Kidney (tissue), 14 donors: Measurements from ENCODE around the gene DEFB119. TPM values are rescaled to one million over a fixed set of nuclear protein-coding genes. Genes with fewer than 3 reads are reported as not detected.
"Not testable (repeated sequence)": the region's sequence is repeated elsewhere in the genome, so short reads cannot be mapped to it uniquely, and the experiment has no call there.

Source experiments
- DNase-seq, 5 donors: peaks; one replicate each; pipeline ENCODE4 v3.0.0-alpha.2; 2013 to 2020
- FAIRE-seq: peaks from 2 replicates; lab custom pipeline; 2012; peaks lifted over from hg19 to GRCh38; lab: Jason Lieb, UNC
- H3K27ac ChIP-seq, 2 donors: one replicate each; pipeline ENCODE4 v1.7.0; 2013; ENCODE audit warnings: low read depth in 2 of 2, low read length in 2 of 2, inconsistent platforms in 1 of 2
- H3K27me3 ChIP-seq: one replicate; pipeline ENCODE4 v1.7.1; 2013; ENCODE audit warnings: low read length, inconsistent platforms; ENCODE audit not compliant: control insufficient read depth, insufficient read depth
- H3K36me3 ChIP-seq, 3 donors: one replicate each; pipeline versions ENCODE4 v1.7.0 to v1.7.1; 2013; ENCODE audit warnings: low read length in 3 of 3, control low read depth in 1 of 3, inconsistent platforms in 1 of 3; ENCODE audit not compliant: insufficient read depth in 3 of 3, control insufficient read depth in 2 of 3
- H3K4me1 ChIP-seq, 3 donors: one replicate each; pipeline versions ENCODE4 v1.7.0 to v1.7.1; 2013; ENCODE audit warnings: low read length in 3 of 3, inconsistent platforms in 1 of 3, low read depth in 1 of 3; ENCODE audit not compliant: control insufficient read depth in 2 of 3, insufficient read depth in 2 of 3
- H3K4me3 ChIP-seq, 3 donors: one replicate each; pipeline versions ENCODE4 v1.7.0 to v1.8.1; 2013; ENCODE audit warnings: low read length in 3 of 3, control low read depth in 1 of 3, inconsistent platforms in 1 of 3
- H3K9ac ChIP-seq, 3 donors: one replicate each; pipeline versions ENCODE4 v1.7.0 to v1.7.1; 2013; ENCODE audit warnings: low read length in 3 of 3, control low read depth in 1 of 3, inconsistent platforms in 1 of 3
- H3K9me3 ChIP-seq, 3 donors: one replicate each; pipeline versions ENCODE4 v1.7.0 to v1.7.1; 2013; ENCODE audit warnings: low read length in 3 of 3, control low read depth in 1 of 3, inconsistent platforms in 1 of 3; ENCODE audit not compliant: control insufficient read depth in 2 of 3, insufficient read depth in 1 of 3
- CTCF ChIP-seq: IDR thresholded peaks from 3 replicates; pipeline ENCODE4 v1.5.1; 2012; ENCODE audit warnings: mild to moderate bottlenecking, moderate library complexity, borderline replicate concordance; ENCODE audit not compliant: insufficient read depth; ENCODE audit errors: extremely low read depth
- intact Hi-C: fragments of 100-400 bp; cut with DNase I; formaldehyde crosslinking; loops from one replicate; pipeline ENCODE4 v1.11.1; 2022
- polyA plus RNA-seq: library from polyadenylated mRNA; stranded (reverse); fragments of 350-450 nt; fragmentation: Illumina TruSeq; extraction: RNeasy Lipid Tissue Mini Kit (QIAGEN cat#74804); gene quantifications from one replicate; pipeline ENCODE4 v1.2.3, GENCODE V29; 2014; ENCODE audit warnings: low read depth, low replicate concordance; ENCODE audit not compliant: insufficient read depth
- total RNA-seq: library from RNA; stranded (reverse); fragmentation: NEBNext Ultra II Directional; extraction: Animal tissue kit (Norgen Biotek cat#: 25700); gene quantifications from one replicate; pipeline ENCODE4 v1.2.1, GENCODE V29; 2021
- donor health status: control.
- donor health status: control.
- donor health status: control.
- donor health status: control.
- donor health status: control.
- donor health status: DM: yes; HTN: yes; CAD: no.
- donor health status: Normal renal cell carcinoma (clear cell type).

Gene DEFB119
- total and polyA plus RNA-seq, 2 donors from 2014 or later, result not detected

- H3K4me3 ChIP-seq, result no peak overlapping the region
- H3K9me3 ChIP-seq, result no peaks in the 10 kb centered on the region
- H3K9ac ChIP-seq, result no peak overlapping the region
- H3K4me1 ChIP-seq, result no peaks in the 10 kb centered on the region
- no peaks in the 10 kb centered on the region for H3K36me3 ChIP-seq
- intact Hi-C loops, result no loop called here
- no peak for TF ChIP-seq CTCF
- H3K27me3 ChIP-seq, result no peaks in the 10 kb centered on the region
- FAIRE-seq (no peak), DNase-seq (no peak)
- no peak overlapping the region for H3K27ac ChIP-seq
Measured at GRCh38 chr20:31392836-31393235, 2.4 kb upstream of the DEFB119 start.

DNA sequence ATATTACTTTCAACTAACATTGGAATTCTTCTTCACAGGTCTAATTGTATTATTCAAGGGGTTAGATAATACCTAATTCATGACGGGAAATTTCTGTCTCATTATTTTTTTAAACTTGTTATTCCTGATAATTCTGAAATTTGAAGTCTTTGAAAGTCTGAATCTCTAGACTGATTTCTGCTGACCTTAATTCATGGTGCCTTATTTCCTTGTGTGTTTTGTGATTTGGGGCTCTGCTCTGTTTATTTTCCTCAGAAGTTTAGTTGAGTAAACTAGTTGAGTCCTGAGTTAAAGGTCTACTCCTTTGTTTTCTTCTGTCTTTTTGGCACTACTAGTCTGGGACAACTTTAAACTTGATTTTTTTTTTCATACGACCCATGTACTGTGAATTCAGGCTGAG, 16.0 kb downstream of the DEFB119 start:
- Histone ChIP-seq H3K4me1 (no peaks in the 10 kb centered on the region), H3K27me3 (no peaks in the 10 kb centered on the region), H3K4me3 (no peak overlapping the region), H3K27ac (no peak overlapping the region), H3K36me3 (no peaks in the 10 kb centered on the region), H3K9ac (no peak overlapping the region), H3K9me3 (peaks cover 0 to 3% (median 0%) of the 10 kb centered on the region in 3 donors)
- intact Hi-C loops, result no loop called here
- TF ChIP-seq CTCF, result no peak
- DNase-seq (no peak), FAIRE-seq (no peak)

DNA sequence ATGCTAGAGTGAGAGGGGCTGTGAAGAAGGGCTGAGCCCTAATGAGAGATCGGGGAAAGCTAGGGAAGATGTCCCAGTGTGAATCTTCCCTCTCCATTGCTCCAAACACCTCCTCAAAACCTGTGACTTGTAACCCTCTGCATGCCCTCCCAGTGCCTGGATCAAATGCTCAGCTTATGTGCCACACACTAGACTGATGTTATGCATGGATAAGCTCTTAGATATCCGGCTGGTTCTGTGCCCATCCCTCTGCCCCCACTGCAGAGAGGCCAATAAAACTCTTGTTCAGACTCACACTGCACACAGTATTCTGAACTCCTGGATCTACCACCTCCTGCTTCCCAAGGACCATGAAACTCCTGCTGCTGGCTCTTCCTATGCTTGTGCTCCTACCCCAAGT, 22.1 kb downstream of the DEFB119 start, which contains the start of gene DEFB118:
Gene DEFB118 (plus strand): TSS at position 301 of the 400 bp plus-strand sequence. CDS start 50 bp downstream, at position 351.
- H3K36me3 ChIP-seq, result no peaks in the 10 kb centered on the region
- no peak within 1 kb of the TSS for H3K27ac ChIP-seq
- no peak for FAIRE-seq
- TF ChIP-seq CTCF, result no peak
- no peak for DNase-seq
- H3K9ac ChIP-seq, result no peak within 1 kb of the TSS
- H3K9me3 ChIP-seq, result peaks cover 0 to 7% (median 0%) of the 10 kb centered on the region in 3 donors
- no peak within 1 kb of the TSS for H3K4me3 ChIP-seq
- intact Hi-C loops, result no loop called here
- no peaks in the 10 kb centered on the region for H3K27me3 ChIP-seq
- no peaks in the 10 kb centered on the region for H3K4me1 ChIP-seq

DNA sequence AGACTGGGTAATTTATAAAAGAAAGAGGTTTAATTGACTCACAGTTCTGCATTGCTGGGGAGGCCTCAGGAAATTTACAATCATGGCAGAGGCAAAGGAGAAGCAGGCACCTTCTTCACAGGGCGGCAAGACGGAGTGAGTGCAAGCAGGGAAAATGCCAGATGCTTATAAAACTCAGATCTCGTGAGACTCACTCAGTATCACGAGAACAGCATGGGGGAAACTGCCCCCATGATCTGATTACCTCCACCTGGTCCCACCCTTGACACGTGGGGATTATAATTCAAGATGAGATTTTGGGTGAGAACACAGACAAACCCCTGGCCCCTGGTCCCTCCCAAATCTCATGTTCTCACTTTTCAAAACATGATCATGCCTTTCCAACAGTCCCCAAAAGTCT, 26.1 kb downstream of the DEFB119 start:
- FAIRE-seq, H3K9me3 ChIP-seq, H3K9ac ChIP-seq, H3K4me1 ChIP-seq, H3K36me3 ChIP-seq, DNase-seq, H3K27me3 ChIP-seq, intact Hi-C loops, H3K27ac ChIP-seq, H3K4me3 ChIP-seq: not testable (repeated sequence)
